GM19351 (cell line): Measurements from ENCODE around the gene TBC1D12.
A peak's percentile ranks its signal among the peaks of the same experiment; 100 is the strongest.
"Not testable (repeated sequence)": the region's sequence is repeated elsewhere in the genome, so short reads cannot be mapped to it uniquely, and the experiment has no call there.

Experiments used
- ATAC-seq: cut with Tn5 transposase; IDR thresholded peaks from one replicate; pipeline ENCODE4 v1.9.1; 2021; ENCODE audit warnings: mild to moderate bottlenecking, moderate library complexity; ENCODE audit not compliant: unreplicated experiment

The TBC1D12 gene

DNA sequence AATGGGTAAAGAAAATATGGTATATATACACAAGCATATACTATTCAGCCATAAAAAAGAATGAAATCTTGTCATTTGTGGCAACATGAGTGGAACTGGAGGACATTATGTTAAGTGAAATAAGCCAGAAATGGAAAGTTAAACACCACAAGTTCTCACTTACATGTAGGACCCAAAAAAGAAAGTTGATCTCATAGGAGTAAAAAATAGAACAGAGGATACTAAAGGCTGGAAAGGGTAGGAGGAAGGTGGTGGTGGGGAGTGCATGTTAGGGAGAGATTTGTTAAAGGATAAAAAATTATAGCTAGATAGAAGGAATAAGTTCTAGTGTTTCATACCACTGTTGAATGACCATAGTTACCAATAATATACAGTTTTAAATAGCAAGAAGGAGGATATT, 48.4 kb downstream of the TBC1D12 start:
- no peak for ATAC-seq

GRCh38 chr10:94451883-94452519, 49.7 kb downstream of the TBC1D12 start:
- ATAC-seq, result no peak

DNA sequence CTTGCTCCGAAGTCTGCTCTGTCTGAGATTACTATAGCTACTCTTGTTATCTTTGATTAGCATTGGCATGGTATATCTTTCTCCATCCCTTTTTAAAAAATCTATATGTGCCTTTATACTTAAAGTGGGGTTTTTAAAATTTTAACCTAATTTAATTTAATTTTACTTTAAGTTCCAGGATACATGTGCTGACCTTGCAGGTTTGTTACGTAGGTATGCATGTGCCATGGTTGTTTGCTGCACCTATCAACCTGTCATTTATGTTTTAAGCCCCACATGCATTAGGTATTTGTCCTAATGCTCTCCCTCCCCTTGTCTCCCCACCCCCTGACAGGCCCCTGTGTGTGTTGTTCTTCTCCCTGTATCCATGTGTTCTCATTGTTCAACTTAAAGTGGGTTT, 54.6 kb downstream of the TBC1D12 start:
- ATAC-seq, result no peak

- ATAC-seq, result no peak
Measured at GRCh38 chr10:94459385-94459784, 57.0 kb downstream of the TBC1D12 start.

DNA sequence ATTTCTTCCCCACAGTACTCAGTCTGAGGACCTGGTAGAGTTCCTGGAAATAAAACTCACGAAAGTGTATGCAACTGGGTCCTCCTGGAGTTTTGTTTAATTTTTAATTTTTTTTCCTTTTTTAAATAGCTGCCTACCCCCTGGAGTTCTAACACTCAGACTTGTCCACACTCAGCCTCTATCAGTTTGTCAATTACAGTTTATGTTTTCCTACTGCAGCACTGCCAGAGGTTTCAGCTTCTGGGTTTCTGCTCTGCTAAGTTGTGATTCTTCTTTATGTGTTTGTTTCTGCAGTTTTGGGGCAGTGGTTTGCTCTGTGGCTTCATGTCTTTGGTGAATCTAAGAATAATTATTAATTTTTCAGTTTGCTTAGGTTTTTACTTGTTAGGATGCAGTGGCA, 59.2 kb downstream of the TBC1D12 start:
- ATAC-seq, result no peak

DNA sequence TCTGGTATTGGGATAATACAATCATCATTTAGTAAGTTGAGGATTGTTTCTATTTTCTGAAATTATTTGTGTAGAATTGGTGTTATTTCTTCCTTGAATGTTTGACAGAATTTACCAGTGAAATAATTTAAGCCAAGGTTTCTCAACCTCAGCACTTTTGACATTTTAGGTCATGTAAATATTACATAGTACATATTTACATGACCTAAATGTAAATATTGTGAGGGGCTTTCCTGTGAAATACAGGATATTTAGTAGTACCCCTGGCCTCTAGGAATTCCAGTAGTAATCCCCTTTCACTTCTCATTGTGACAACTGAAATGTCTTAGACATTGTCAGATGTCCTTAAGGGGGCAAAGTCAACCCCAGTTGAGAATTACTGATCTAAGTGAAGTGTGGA, 59.8 kb downstream of the TBC1D12 start:
- no peak for ATAC-seq

DNA sequence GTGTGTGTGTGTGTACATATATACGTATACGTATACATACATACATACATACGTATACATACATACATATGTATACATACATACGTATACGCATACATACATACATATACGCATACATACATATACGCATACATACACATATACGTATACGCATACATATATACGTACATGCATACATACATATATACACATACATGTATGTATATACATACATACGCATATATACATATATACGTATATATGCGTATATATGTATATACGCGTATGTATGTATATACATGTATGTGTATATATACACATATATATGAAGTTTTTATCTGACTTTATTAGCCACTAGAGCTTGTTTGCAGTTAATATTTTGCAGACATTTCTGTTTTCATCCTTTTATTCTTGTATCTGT, 63.3 kb downstream of the TBC1D12 start:
- no peak for ATAC-seq

DNA sequence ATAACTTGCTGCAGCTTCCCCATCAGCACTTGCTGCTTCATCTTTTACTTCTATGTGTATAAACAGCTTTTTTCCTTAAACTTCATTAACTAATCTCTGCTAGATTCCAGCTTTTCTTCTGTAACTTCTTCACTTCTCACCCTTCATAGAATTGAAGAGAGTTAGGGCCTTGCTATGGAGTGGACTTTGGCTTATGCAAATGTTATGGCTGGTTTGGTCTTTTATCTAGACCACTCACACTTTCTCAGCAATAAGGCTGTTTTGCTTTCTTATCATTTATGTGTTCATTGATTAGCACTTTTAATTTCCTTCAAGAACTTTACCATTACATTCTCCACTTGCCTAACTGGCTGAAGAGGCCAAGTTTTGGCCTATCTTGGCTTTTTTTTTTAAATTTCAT, 79.1 kb downstream of the TBC1D12 start:
- ATAC-seq, result no peak

DNA sequence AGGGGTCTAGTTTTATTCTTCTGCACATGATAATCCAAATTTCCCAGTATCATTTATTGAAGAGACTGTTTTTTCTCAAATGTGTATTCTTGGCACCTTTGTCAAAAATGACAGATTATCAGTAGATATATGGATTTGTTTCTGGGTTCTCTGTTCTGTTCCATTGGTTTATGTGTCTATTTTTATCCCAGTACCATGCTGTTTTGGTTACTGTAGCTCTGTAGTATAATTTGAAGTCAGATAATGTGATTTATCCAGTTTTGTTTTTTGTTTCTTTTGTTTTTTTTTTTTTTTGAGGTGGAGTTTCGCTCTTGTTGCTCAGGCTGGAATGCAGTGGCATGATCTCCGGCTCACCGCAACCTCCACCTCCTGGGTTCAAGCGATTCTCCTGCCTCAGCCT, 81.6 kb downstream of the TBC1D12 start:
- ATAC-seq, result no peak

DNA sequence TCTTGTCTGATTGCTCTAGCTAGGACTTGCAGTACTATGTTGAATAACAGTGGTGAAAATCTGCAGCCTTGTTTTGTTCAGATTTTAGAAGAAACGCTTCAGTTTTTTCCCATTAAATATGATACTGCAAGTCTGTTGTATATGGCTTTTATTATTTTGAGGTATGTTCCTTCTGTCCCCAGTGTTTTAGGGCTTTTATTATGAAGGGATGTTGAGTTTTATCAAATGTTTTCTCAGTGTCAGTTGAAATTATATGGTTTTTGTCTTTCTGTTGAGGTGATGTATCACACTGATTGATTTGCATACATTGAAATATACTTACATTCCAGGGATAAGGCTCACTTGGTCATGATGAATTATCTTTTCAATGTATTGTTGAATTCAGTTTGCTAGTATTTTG, 82.8 kb downstream of the TBC1D12 start:
- no peak for ATAC-seq

GRCh38 chr10:94487575-94487974, 85.2 kb downstream of the TBC1D12 start:
- no peak for ATAC-seq

GRCh38 chr10:94489107-94489506, 86.8 kb downstream of the TBC1D12 start:
- ATAC-seq, result no peak

DNA sequence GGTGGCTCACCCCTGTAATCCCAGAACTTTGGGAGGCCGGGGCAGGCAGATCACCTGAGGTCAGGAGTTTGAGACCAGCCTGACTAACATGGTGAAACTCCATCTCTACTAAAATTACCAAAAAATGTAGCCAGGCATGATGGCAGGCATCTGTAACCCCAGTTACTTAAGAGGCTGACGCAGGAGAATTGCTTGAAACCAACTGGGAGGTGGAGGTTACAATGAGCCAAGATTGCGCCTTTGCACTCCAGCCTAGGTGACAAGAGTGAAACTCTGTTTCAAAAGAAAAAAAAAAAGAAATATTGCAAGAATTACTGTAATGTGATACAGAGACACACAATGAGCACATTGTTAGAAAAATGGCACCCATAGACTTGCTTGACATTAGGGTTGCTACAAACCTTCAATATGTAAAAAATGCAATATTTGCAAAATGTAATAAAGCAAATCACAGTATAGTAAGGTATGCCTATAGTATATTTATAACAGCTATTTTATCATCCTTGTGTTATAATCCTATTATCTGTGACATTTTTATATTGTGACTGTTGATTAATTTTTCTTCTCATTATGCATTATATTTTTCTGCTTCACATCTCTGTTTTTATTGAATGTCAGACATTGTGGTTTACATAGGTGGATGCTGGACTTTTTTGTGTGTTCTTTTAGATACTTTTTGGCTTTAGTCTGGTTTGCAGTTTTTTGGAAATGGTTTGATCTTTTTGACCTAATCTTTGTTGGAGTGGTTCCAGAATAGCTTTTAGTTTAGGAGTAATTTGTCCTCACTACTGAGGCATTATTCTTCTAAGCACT, 87.8 kb downstream of the TBC1D12 start:
- no peak for ATAC-seq

DNA sequence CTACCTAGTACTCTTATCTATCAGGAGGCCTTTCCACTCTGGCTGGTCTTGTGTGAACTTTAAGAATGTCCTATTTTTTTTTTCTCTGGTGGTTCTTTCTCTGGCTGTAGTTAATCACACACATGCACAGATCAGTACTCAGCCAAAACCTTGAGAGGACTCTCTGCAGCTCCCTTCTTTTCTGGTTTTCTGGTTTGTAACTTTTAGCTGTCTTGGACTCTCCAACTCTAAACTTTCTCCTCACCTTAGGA, 88.4 kb downstream of the TBC1D12 start:
- ATAC-seq, result no peak

DNA sequence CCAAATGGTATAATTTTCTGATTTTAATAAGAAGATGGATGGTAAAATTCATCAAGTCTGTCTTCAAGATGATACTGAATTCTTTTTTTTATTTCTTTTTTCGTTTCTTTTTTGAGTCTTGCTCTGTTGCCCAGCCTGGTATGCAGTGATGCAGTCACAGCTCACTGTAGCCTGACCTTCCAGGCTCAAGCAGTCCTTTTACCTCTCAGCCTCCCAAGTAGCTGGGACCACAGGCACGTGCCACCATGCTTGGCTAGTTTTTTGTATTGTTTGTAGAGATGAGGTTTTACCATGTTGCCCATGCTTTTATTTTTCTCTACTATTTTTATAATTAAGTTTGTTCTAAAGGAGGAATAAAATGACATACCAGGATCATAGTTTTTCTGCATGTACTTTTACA, 91.1 kb downstream of the TBC1D12 start:
- no peak for ATAC-seq

DNA sequence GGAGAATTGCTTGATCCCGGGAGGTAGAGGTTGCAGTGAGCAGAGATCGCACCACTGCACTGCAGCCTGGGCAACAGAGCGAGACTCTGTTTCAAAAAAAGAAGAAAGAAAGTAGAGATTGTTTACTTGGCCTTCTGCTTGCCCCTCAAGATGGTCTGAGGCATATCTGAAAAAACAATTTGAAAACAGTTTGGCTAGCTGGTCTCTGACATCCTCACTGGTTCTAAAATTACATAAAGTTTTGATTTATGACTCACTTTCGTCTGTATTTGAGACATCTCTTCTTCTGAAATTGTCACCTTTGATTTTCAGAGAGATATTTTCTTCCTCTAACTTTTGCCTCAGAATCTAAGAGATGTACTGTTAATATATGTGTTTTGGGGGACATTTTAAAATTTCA, 93.7 kb downstream of the TBC1D12 start:
- peak; percentile 77 for ATAC-seq

DNA sequence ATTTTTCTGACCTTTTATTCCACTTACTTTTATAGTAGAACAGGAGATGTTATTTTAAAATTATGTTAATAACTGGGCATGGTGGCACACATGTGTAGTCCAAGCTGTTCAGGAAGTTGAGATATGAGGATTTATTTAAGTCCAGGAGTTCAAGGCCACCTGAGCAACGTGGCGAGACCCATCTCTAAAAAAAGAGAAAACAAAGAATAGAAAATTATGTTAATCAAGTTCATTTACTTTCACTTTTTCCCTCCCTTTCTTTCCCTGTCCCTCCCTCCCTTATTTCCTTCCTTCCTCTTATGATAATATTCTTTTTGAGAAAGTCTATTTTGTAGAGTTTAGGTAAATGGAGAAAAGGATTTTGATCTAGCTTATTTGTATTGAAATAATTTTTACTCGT, 94.3 kb downstream of the TBC1D12 start:
- ATAC-seq, result no peak

DNA sequence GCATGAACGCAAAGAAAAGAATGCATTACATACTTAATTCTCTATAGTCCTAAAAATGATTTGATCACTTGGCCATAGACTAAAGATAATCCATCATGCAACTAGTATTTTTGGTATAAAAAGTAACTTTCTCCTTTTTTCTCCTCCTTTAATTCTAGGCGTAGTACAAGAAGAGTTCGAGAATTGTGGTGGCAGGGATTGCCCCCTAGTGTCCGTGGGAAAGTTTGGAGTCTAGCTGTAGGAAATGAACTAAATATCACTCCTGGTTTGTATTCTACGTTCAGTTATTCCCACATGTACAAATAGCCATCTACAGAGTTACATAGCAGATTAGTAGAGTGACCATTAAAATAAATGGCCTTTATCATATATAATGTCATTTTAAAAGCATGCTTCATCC, 97.7 kb downstream of the TBC1D12 start:
- no peak for ATAC-seq

DNA sequence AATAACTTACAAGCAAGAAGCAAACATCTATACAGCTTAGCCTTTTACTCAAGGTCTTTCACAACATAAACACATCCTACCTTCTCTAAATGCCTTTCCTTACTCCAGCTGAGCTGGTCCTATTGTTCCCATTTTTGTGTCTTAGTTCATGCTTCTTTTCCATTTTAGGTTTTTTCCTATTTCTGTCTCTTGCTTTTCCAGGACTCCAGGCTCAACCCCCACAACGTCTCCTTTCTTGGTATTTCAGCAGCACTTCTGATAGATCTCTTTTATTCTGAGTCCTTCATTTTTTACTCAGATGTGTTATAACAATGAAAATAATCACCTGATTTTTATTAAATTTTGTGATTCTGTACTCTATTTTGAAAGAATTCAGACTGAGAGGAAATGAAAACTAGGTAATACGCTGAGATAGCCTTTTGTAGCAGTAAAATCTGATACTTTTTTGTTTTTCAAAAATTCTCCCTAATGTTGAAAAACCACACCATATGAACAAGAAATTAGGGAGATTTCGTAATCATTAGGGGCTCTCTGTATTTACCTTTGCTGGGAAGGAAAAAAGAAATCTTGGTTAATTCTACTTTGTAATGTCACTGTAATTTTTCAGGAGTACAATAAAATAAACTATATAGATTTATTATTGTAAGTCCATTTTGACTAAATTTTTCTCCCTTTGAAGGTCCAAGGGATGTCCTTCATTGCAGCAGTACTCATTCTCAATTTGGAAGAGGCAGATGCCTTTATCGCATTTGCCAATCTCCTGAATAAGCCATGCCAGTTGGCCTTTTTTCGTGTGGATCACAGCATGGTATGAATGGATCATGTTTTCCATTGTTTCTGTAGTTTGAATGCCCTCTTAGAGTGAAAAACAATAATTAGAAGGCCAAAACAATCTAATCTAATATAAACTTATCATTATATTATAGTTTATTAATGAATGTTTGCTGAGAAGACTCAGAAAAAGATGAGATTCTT, 119.2 kb downstream of the TBC1D12 start:
- ATAC-seq, result no peak

DNA sequence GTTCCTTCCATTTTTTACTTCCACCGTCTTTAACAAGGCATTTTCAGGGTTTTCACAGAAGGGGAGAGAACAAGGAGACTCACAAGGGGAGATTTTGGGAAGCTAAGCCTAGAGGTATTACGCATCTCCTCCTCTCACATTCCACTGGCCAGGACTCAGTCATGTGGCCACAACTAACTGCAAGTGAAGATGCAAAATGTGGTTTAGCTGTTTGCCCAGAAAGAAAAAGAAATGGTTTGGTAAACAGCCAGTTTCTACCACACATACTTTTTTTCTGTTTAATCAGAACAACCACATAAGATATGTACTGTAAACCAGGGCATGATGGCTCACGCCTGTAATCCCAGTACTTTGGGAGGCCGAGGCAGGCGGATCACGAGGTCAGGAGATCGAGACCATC, 121.8 kb downstream of the TBC1D12 start:
- ATAC-seq, result no peak

DNA sequence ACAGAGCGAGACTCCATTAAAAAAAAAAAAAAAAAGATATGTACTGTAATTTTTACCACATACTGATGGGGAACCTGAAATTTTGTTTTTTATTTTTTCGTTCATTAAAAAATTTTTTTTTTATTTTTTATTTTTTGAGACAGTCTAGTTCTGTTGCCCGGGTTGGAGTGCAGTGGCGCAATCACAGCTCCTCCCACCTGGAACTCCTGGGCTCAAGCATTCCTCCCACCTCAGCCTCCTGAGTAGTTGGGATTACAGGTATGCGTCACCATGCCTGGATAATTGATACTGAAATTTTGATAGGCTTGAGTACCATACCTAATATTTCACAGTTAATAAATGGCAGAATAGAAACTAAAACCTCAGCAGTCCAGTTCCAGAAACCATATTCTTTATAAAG, 122.4 kb downstream of the TBC1D12 start:
- no peak for ATAC-seq

- ATAC-seq, result not testable (repeated sequence)
Measured at GRCh38 chr10:94531550-94531949, 129.2 kb downstream of the TBC1D12 start.
